Measurements from ENCODE around the gene XYLB.
"Not testable (repeated sequence)": the region's sequence is repeated elsewhere in the genome, so short reads cannot be mapped to it uniquely, and the experiment has no call there.

XYLB gene

GRCh38 chr3:38346587-38347410 lies at the start of gene XYLB:
XYLB (plus strand) TSS chr3:38346785; CDS start chr3:38346869, 84 bp downstream.
- peak; percentile 88 for DNase-seq

GRCh38 chr3:38297053-38297452 lies 49.5 kb upstream of the XYLB start:
- not testable (repeated sequence) for DNase-seq

- no peak for DNase-seq
These were observed 49.0 kb upstream of the XYLB start for GRCh38 chr3:38297537-38297936.

- DNase-seq, result no peak
These were observed 48.5 kb upstream of the XYLB start for GRCh38 chr3:38297947-38298711.

- no peak for DNase-seq
These were observed 39.6 kb upstream of the XYLB start for GRCh38 chr3:38306941-38307340.

- DNase-seq, result no peak
These were observed 39.0 kb upstream of the XYLB start for GRCh38 chr3:38307599-38307998.

GRCh38 chr3:38308456-38308855 lies 38.1 kb upstream of the XYLB start:
- DNase-seq, result no peak

GRCh38 chr3:38311476-38311875 lies 35.1 kb upstream of the XYLB start:
- DNase-seq, result no peak

GRCh38 chr3:38311941-38312340 lies 34.6 kb upstream of the XYLB start:
- DNase-seq, result no peak

GRCh38 chr3:38312356-38312755 lies 34.2 kb upstream of the XYLB start:
- DNase-seq, result no peak

GRCh38 chr3:38313263-38313662 lies 33.3 kb upstream of the XYLB start:
- DNase-seq, result no peak

GRCh38 chr3:38313695-38314094 lies 32.9 kb upstream of the XYLB start:
- DNase-seq, result no peak

- DNase-seq, result no peak
These were observed 32.3 kb upstream of the XYLB start for GRCh38 chr3:38314112-38314763.

- DNase-seq, result no peak
These were observed 31.7 kb upstream of the XYLB start for GRCh38 chr3:38314764-38315487.

- DNase-seq, result no peak
These were observed 30.9 kb upstream of the XYLB start for GRCh38 chr3:38315488-38316230.

- DNase-seq, result no peak
These were observed 30.0 kb upstream of the XYLB start for GRCh38 chr3:38316356-38317191.

GRCh38 chr3:38317192-38317759 lies 29.3 kb upstream of the XYLB start:
- DNase-seq, result no peak

- DNase-seq, result no peak
These were observed 27.6 kb upstream of the XYLB start for GRCh38 chr3:38318766-38319671.

GRCh38 chr3:38320638-38321037 lies 25.9 kb upstream of the XYLB start:
- not testable (repeated sequence) for DNase-seq

GRCh38 chr3:38323060-38323459 lies 23.5 kb upstream of the XYLB start:
- no peak for DNase-seq
